Myocyte (in vitro differentiated cells): ENCODE measurements around the gene BASP1. TPM values are rescaled to one million over a fixed set of nuclear protein-coding genes. Genes with fewer than 3 reads are reported as not detected.
A peak's percentile ranks its signal among the peaks of the same experiment; 100 is the strongest.

Experiments used
- DNase-seq: peaks from one replicate; pipeline ENCODE4 v3.0.0-alpha.2; 2012; ENCODE audit warnings: low read depth
- total RNA-seq: library from RNA; depleted of rRNA; stranded (reverse); fragments of >200 nt; gene quantifications from 2 replicates; pipeline ENCODE4 v1.2.3, GENCODE V29; 2014

Gene BASP1
- total RNA-seq, 1 donor from 2014 or later, result 80.7 TPM

DNA sequence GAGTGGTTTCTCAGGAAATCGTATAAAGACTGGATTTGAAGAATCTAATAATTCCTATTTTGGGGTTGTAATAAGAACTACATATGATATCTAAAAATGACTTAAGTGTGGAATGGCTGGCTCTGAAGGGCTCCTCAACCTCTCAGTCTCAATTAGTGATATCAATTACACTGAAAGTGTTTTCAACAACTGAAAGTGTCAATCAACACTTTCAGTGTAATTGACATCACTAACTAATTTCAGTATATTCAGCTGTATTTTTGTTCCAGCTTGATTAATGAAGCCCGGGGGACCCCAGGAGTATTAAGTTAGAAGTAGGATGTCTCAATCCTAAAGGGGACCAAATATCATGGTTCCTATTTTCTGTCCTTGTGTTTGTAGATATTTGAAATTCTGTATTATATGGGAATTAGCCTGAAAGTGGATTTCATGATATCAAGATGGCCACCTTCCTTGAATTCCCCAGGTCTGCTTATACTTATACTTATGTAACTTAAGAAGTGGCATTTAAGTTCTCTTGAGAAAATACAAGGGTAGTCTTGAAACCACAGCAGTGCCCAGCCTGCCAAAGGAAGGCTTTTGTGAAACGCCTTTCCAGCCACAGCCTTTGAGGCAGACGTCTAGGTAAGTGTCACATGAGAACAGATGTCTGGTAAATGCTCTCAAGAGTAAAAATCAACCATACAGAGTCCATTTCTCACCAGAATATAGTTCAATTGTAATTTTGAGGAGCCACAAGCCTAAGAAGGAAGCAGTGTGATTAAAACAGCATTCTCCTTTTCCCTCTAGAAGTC lies 4.6 kb downstream of the BASP1 start:
- peak; percentile 50 for DNase-seq

DNA sequence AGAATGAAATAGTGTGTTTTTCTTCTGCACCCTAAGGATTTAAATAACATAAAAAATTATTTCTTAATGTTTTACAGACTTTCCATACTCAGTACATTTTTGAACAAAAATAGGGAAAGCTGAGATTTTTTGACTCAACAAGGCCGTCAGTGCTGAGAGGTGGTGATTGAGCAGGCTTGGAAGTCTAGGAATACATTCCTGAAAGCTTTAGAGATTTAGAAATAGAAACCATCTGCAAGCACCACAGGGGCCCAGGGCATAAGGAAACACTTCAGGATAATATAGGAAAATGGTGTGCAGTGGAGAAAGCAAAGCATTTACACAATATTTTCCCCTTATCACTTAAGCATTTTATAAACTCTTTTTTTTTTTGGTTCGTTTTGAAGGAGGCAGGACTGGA lies 5.2 kb downstream of the BASP1 start:
- DNase-seq, result peak; percentile 23

DNA sequence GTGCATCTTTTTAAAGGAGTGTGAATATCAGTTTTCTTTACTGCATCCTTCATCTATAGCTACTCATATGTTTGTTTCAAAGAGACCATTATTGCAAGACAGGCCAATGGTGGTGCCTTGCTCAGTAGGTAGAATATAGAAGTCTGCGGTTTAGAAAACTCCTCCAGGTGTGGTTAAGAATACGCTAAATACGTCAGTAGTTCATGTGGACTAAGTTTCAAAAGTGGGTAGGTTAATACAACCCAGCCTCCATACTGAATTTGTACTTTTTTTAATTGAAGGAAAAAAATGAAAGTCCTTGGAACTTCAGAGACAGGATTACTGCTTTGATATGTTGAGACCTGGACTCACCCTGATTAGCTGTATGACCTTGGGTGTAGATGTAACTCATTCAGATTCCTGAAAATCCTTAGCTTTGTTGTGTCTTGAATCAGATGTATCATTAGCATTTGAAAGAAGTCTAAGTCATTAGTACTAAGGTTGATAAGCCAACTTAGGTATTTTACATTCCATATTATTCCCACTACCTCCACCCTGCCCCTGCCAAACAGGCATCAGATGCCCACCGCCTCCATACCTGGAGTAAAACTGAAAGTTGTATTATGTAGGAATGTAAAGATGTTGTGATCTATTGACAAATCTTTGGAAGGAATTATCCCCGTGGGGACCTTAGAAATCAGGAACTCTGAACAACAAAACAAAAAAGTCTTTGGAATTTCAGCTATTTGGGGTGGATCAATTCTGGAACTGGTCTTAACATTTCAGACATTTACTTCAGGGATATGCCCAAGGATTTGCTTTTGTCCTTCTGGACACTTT lies 6.1 kb downstream of the BASP1 start:
- DNase-seq, result no peak

GRCh38 chr5:17224858-17225511 lies 7.6 kb downstream of the BASP1 start:
- peak; percentile 18 for DNase-seq

DNA sequence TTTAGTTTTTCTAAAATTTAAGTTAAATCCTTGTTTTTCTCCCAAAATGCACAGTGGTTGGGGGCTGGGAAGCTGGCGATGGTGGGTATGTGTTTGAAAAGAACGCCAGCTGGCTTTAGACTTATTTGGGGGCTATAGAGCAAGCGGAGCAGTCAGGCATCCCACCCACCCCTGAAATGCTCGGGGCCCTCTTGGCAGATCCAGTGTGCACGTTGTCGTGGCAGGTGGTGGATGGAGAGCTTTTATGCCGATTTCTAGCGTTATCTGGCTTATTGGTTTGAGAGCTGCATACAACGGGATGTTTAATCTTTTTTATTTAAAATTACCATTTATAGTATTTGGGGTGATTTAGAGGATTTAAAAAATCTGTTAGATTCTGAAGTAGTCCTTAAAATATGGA lies 8.1 kb downstream of the BASP1 start:
- DNase-seq, result no peak

GRCh38 chr5:17227868-17228267 lies 10.4 kb downstream of the BASP1 start:
- DNase-seq, result no peak

DNA sequence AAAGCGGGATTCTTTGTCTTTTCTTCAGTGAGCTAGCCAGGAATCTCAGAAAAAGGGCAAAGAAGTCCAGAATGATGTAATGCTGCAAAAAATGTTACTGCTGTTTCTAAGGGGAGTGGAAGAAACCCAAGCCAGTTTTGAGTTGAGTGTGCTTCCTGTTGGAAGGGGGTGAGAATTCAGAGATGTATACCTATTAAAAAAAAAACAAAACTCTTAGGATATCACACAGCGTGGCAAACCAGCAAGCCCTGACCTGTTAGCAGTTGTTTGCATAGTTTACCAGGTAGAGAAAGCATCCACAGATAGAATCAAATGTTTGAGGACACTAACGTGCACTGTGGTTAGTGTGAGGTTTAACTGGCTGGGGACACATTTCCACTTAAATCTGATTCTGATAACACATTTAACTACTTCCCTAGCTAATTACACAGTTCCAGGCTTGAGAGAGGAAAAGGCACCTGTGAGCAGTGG lies 11.4 kb downstream of the BASP1 start:
- no peak for DNase-seq

DNA sequence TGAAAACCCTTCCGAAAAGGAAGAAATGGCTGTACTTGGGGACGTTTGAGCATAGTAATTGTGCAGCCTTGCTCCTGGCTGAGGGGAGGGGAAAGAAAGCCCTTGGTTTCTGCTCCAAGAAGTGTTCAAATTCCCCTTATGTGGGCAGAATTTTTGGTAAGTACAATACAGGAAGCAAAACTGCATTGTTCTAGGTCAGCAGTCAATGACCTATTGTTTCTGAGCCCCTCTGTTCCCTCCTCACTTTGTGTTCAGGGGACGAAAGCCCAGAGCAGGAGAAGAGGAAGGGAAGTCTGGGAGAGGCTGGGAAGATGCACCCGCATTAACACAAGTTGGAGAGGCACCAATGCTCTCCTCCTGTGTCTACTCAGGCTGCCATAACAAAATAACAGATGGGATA lies 11.9 kb downstream of the BASP1 start:
- DNase-seq, result no peak

DNA sequence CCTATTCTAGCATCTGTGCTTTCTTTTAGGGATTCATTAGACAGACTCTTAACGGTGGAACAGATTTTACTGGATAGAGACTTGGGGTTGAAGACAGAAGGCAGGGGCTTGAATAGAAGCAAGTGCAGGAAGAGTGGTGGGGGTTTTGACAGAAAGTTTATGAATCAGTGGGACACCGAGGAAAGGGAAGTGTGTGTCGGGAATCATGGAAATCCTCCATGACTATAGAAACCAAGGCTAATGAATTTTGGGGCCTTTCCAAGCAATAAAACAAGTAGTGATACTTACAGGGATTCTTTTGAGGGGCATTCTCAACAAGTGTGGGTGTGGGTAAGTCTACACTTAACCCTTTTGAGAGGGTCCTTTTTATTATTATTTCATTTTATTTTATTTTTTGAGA lies 12.8 kb downstream of the BASP1 start:
- DNase-seq, result no peak

- no peak for DNase-seq
Measured at GRCh38 chr5:17230808-17231525, 13.5 kb downstream of the BASP1 start.

DNA sequence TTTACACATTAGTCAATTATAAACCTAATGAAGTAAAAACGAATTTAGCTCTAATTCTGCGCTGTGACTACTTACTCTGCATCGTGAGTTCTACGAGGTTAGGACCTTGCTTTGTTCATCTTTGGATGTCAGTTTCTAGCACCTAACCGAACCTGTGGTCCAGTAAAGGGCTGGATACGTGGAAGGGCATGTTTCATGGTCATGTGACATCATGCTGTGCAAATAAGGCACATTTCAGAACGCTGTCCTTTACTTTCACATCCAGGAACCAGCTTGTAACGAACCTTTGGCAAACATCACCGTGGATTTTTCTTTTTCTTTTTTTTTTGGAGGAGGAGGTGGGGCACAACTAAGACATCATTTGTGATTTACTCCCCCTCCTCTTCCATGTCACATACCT lies 15.0 kb downstream of the BASP1 start:
- no peak for DNase-seq

GRCh38 chr5:17233488-17233887 lies 16.1 kb downstream of the BASP1 start:
- DNase-seq, result no peak

DNA sequence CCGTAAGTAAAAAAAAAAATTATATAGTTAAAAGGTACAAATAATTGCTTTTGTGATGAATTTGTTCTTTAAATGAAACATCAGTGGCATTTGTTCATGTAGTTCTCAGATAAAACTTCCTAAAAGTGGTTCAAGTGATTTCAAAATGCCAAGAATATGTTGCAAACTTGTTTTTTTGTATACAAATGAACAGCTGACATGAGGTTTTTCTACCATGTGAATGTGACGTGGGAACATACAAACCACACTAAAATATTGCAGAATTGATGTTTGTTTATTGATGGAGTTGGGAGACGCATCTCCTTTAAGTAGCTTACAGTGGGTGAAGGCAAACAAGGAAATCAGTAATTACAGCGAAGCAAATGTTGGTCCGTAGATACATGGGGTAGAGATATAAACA lies 16.9 kb downstream of the BASP1 start:
- DNase-seq, result no peak

- DNase-seq, result no peak
Measured at GRCh38 chr5:17235731-17236330, 18.4 kb downstream of the BASP1 start.

DNA sequence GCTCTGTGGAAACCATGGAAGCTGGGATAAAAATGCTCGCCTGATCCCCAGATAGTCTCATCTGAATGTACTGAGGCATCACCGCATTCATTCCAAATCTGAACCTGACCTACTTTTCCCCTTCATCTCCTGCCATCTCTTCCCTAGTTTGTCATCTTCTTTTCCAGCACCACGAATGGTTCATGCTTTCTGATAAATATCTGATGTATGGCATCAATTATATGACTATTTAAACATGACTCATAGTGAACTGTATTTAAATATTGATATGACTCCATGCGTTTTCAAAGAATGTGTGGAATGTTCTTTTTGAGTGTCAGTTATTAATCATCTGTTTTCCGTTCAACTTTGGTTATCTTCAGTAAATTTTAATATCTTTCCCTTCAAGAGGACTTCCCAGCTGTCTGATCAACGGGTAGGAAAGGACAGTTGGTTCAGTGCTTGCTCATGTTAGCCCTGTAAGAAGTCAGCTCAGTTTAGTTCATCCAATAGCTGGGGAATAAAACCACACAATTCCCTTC lies 21.1 kb downstream of the BASP1 start:
- DNase-seq, result peak; percentile 62

- DNase-seq, result no peak
Measured at GRCh38 chr5:17239953-17240352, 22.5 kb downstream of the BASP1 start.

DNA sequence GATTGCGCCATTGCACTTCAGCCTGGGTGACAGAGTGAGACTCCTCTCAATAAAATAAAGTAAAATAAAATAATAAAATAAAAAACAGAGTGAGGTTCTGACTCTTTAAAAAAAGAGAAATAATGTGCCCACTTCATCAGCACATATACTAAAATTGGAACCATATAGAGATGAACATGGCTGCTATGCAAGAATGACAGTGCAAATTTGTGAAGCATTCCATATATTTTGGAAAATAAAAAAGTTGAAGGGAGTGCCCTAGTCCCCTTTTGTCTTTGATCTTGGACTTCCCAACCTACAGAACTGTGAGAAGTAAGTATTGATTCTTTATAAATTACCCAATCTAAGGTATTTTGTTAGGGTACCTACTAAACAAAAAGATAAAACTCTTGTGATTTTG lies 23.1 kb downstream of the BASP1 start:
- no peak for DNase-seq

- DNase-seq, result no peak
Measured at GRCh38 chr5:17241635-17242034, 24.2 kb downstream of the BASP1 start.

- no peak for DNase-seq
Measured at GRCh38 chr5:17243287-17244063, 26.0 kb downstream of the BASP1 start.
